Loucy (cell line): ENCODE results near the gene SLC44A4.

Source experiments
- H2AFZ ChIP-seq: fragments of 200-600 bp; sonication (generic); 2 replicates; pipeline ENCODE4 v1.6.0; 2016; ENCODE audit warnings: antibody characterized with exemption, mild to moderate bottlenecking, low read length, moderate library complexity
- H3F3A ChIP-seq: fragments of 200-600 bp; 2 replicates; pipeline ENCODE4 v1.6.0; 2016; ENCODE audit warnings: antibody characterized with exemption, low read depth, mild to moderate bottlenecking
- H3K27me3 ChIP-seq: fragments of 200-600 bp; sonication (generic); 2 replicates; pipeline ENCODE4 v1.6.1; 2014; ENCODE audit warnings: low read length, mild to moderate bottlenecking; ENCODE audit not compliant: insufficient read depth, poor library complexity, severe bottlenecking
- H3K36me3 ChIP-seq: fragments of 200-600 bp; sonication (generic); 2 replicates; pipeline ENCODE4 v1.6.1; 2016; ENCODE audit warnings: low read length; ENCODE audit not compliant: insufficient read depth
- H3K4me1 ChIP-seq: fragments of 200-600 bp; sonication (generic); 2 replicates; pipeline ENCODE4 v1.5.1; 2014; ENCODE audit warnings: low read length, mild to moderate bottlenecking; ENCODE audit not compliant: insufficient read depth, poor library complexity, severe bottlenecking
- H3K4me2 ChIP-seq: fragments of 200-600 bp; sonication (generic); 2 replicates; pipeline ENCODE4 v1.6.0; 2014; ENCODE audit warnings: antibody characterized with exemption, low read length, low read depth, mild to moderate bottlenecking; ENCODE audit not compliant: poor library complexity, severe bottlenecking
- H3K4me3 ChIP-seq: fragments of 200-600 bp; sonication (generic); 2 replicates; pipeline ENCODE4 v1.5.1; 2014; ENCODE audit warnings: low read length, mild to moderate bottlenecking, mixed read lengths; ENCODE audit not compliant: poor library complexity, severe bottlenecking
- H3K79me2 ChIP-seq: fragments of 200-600 bp; sonication (generic); 2 replicates; pipeline ENCODE4 v1.6.1; 2014; ENCODE audit warnings: low read length; ENCODE audit not compliant: insufficient read depth
- H3K9ac ChIP-seq: fragments of 200-600 bp; sonication (generic); 2 replicates; pipeline ENCODE4 v1.6.0; 2014; ENCODE audit warnings: mild to moderate bottlenecking, low read depth, low read length, moderate library complexity; ENCODE audit not compliant: poor library complexity, severe bottlenecking
- H3K9me2 ChIP-seq: fragments of 200-600 bp; sonication (generic); replicated peaks from 2 replicates; pipeline ENCODE4 v1.6.1; 2016; ENCODE audit warnings: low read depth, low read length, mixed read lengths
- H3K9me3 ChIP-seq: fragments of 200-600 bp; sonication (generic); 2 replicates; pipeline ENCODE4 v1.6.1; 2014; ENCODE audit warnings: mild to moderate bottlenecking, antibody characterized with exemption, low read length, low read depth; ENCODE audit not compliant: insufficient read depth
- H4K20me1 ChIP-seq: fragments of 200-600 bp; sonication (generic); 2 replicates; pipeline ENCODE4 v1.6.0; 2014; ENCODE audit warnings: antibody characterized with exemption, low read length, mild to moderate bottlenecking; ENCODE audit not compliant: insufficient read depth, poor library complexity, severe bottlenecking
- EZH2phosphoT487 ChIP-seq: fragments of 200-600 bp; IDR thresholded peaks from 2 replicates; pipeline ENCODE4 v1.6.1; 2018; ENCODE audit warnings: antibody characterized with exemption, mild to moderate bottlenecking, moderate library complexity, borderline replicate concordance
- TF ChIP-seq, protein P1 (sequence below): fragments of 200-600 bp; sonication (generic); conservative IDR thresholded peaks from 2 replicates; pipeline ENCODE4 v1.5.1; 2014; ENCODE audit warnings: mild to moderate bottlenecking, antibody characterized with exemption, low read length

The SLC44A4 gene

DNA sequence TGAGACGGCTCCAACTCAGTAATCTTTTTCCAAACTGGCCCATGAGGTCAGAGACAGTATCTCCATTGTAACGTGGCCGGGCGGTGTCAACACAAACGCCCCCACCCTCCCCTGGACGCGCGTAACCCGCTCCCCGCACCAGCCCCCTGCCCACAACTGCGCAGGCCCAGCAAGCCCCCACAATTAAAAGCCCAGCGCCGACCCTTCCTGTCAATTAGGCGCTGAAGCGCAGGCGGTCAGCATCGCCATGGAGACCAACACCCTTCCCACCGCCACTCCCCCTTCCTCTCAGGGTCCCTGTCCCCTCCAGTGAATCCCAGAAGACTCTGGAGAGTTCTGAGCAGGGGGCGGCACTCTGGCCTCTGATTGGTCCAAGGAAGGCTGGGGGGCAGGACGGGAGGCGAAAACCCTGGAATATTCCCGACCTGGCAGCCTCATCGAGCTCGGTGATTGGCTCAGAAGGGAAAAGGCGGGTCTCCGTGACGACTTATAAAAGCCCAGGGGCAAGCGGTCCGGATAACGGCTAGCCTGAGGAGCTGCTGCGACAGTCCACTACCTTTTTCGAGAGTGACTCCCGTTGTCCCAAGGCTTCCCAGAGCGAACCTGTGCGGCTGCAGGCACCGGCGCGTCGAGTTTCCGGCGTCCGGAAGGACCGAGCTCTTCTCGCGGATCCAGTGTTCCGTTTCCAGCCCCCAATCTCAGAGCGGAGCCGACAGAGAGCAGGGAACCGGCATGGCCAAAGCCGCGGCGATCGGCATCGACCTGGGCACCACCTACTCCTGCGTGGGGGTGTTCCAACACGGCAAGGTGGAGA, 63.6 kb downstream of the SLC44A4 start, which contains the start of the genes HSPA1A and HSPA1L:
TSS of gene HSPA1A (plus strand) at position 519 of the 814 bp plus-strand sequence. CDS start at position 733, 214 bp downstream.
TSS of gene HSPA1L (minus strand) at position 259 of the 814 bp plus-strand sequence. CDS start 3,311 bp downstream, outside the sequence.
- Histone ChIP-seq H3K27me3 (no peaks in the 10 kb centered on the region), H3K36me3 (no peaks in the 10 kb centered on the region), H3K4me1 (no peaks in the 10 kb centered on the region), H3K9ac (no peak within 1 kb of the TSS), H3K9me2 (no peaks in the 10 kb centered on the region), H4K20me1 (no peaks in the 10 kb centered on the region), H2AFZ (no peak within 1 kb of the TSS), H3K9me3 (no peaks in the 10 kb centered on the region), H3K4me2 (no peak within 1 kb of the TSS), H3K4me3 (no peak within 1 kb of the TSS), H3K79me2 (no peaks in the 10 kb centered on the region), H3F3A (no peaks in the 10 kb centered on the region)
- TF ChIP-seq, protein P1, sequence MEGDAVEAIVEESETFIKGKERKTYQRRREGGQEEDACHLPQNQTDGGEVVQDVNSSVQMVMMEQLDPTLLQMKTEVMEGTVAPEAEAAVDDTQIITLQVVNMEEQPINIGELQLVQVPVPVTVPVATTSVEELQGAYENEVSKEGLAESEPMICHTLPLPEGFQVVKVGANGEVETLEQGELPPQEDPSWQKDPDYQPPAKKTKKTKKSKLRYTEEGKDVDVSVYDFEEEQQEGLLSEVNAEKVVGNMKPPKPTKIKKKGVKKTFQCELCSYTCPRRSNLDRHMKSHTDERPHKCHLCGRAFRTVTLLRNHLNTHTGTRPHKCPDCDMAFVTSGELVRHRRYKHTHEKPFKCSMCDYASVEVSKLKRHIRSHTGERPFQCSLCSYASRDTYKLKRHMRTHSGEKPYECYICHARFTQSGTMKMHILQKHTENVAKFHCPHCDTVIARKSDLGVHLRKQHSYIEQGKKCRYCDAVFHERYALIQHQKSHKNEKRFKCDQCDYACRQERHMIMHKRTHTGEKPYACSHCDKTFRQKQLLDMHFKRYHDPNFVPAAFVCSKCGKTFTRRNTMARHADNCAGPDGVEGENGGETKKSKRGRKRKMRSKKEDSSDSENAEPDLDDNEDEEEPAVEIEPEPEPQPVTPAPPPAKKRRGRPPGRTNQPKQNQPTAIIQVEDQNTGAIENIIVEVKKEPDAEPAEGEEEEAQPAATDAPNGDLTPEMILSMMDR = no peak
- TF ChIP-seq EZH2phosphoT487 = no peak

DNA sequence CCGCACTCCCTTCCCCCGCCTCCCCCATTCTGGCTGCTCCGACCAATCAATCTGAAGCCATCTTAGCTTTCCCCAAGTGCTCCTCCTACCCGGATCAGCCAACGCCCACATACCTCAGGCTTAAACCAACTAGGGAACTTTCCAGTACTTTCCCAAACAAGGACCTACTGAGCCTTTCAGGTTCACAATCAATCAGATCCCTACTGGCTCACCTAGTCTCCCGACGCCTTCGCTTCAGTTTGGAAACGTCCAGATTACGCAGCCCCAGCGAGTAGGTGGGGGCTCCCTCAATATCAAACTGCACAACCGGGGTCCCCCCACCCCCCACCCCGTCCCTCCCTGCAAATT, 64.1 kb downstream of the SLC44A4 start:
- H3K27me3 ChIP-seq = no peaks in the 10 kb centered on the region
- no peak overlapping the region for H3K9ac ChIP-seq
- H3K9me2 ChIP-seq = no peaks in the 10 kb centered on the region
- no peaks in the 10 kb centered on the region for H4K20me1 ChIP-seq
- H3F3A ChIP-seq = no peaks in the 10 kb centered on the region
- no peak overlapping the region for H3K4me3 ChIP-seq
- H3K4me1 ChIP-seq = no peaks in the 10 kb centered on the region
- H3K79me2 ChIP-seq = no peaks in the 10 kb centered on the region
- TF ChIP-seq, protein P1 = no peak
- no peak for TF ChIP-seq EZH2phosphoT487
- H3K9me3 ChIP-seq = no peaks in the 10 kb centered on the region
- H3K36me3 ChIP-seq = no peaks in the 10 kb centered on the region
- no peak overlapping the region for H2AFZ ChIP-seq
- H3K4me2 ChIP-seq = no peak overlapping the region

DNA sequence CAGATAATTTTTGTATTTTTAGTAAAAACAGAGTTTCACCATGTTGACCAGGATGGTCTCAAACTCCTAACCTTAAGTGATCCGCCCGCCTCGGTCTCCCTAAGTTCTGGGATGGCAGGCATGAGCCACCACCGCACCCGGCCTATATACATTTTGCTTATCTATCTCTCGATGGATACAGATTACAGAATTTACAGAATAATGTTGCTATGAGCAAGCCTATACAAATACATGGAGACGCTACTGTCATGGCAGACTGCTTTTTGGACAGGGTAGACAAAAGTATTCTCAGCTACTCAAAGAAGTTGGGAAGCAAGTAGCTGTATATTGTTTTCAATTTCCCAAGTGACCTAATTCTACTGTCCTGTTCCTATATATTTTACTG, 65.3 kb downstream of the SLC44A4 start:
- H3K9me2 ChIP-seq = no peaks in the 10 kb centered on the region
- H3K27me3 ChIP-seq = no peaks in the 10 kb centered on the region
- H3K4me3 ChIP-seq = no peak overlapping the region
- no peak overlapping the region for H2AFZ ChIP-seq
- H3K9ac ChIP-seq = no peak overlapping the region
- H3K9me3 ChIP-seq = no peaks in the 10 kb centered on the region
- no peaks in the 10 kb centered on the region for H3K36me3 ChIP-seq
- no peaks in the 10 kb centered on the region for H3K4me1 ChIP-seq
- H3F3A ChIP-seq = no peaks in the 10 kb centered on the region
- H3K79me2 ChIP-seq = no peaks in the 10 kb centered on the region
- no peak for TF ChIP-seq EZH2phosphoT487
- TF ChIP-seq, protein P1 = no peak
- H4K20me1 ChIP-seq = no peaks in the 10 kb centered on the region
- H3K4me2 ChIP-seq = no peak overlapping the region
